Calu3 (cell line): ENCODE data around the gene CLEC3B. TPM values are rescaled to one million over a fixed set of nuclear protein-coding genes. Genes with fewer than 3 reads are reported as not detected.

Source experiments
- BruUV-seq: library from RNA; stranded (reverse); fragments of 400-500 nt; replicated peaks from 2 replicates; lab custom pipeline; 2021; lab: Mats Ljungman, UMichigan
- CTCF ChIA-PET: fragments of 300-600 bp; sonication (Branson Sonifier 250); formaldehyde crosslinking; loops from one replicate; lab custom pipeline; 2022; ENCODE audit warnings: antibody characterized with exemption; lab: Charles Lee
- DNase-seq: peaks from one replicate; pipeline ENCODE4 v3.0.0; 2022
- H3K27ac Mint-ChIP-seq: one replicate; pipeline ENCODE4 v1.8.0; 2022; ENCODE audit warnings: mixed read lengths; ENCODE audit not compliant: unreplicated experiment
- H3K27me3 Mint-ChIP-seq: one replicate; pipeline ENCODE4 v1.8.0; 2022; ENCODE audit warnings: mixed read lengths; ENCODE audit not compliant: unreplicated experiment
- H3K36me3 Mint-ChIP-seq: one replicate; pipeline ENCODE4 v1.8.0; 2022; ENCODE audit warnings: mild to moderate bottlenecking, moderate library complexity, mixed read lengths; ENCODE audit not compliant: insufficient read depth, unreplicated experiment
- H3K4me1 Mint-ChIP-seq: one replicate; pipeline ENCODE4 v1.8.0; 2022; ENCODE audit warnings: mild to moderate bottlenecking, low read depth, mixed read lengths; ENCODE audit not compliant: unreplicated experiment
- H3K4me3 Mint-ChIP-seq: one replicate; pipeline ENCODE4 v1.8.0; 2022; ENCODE audit warnings: mild to moderate bottlenecking, low read depth, moderate library complexity, mixed read lengths; ENCODE audit not compliant: unreplicated experiment
- H3K9me3 Mint-ChIP-seq: one replicate; pipeline ENCODE4 v1.8.0; 2022; ENCODE audit warnings: low read depth, mixed read lengths; ENCODE audit not compliant: unreplicated experiment
- intact Hi-C: fragments of 100-400 bp; cut with micrococcal nuclease; formaldehyde crosslinking; loops from one replicate; pipeline ENCODE4 v1.10.0; 2022; ENCODE audit not compliant: unreplicated experiment
- total RNA-seq: library from RNA; stranded (reverse); gene quantifications from 2 replicates; pipeline ENCODE4 v1.2.3, GENCODE V29; 2022
- TF ChIP-seq, protein P1 (sequence below): fragments of 200-600 bp; IDR thresholded peaks from one replicate; pipeline ENCODE4 v1.8.0; 2022; ENCODE audit warnings: antibody characterized with exemption; ENCODE audit not compliant: unreplicated experiment

CLEC3B gene
- total RNA-seq, 1 experiment from 2014 or later: not detected

DNA sequence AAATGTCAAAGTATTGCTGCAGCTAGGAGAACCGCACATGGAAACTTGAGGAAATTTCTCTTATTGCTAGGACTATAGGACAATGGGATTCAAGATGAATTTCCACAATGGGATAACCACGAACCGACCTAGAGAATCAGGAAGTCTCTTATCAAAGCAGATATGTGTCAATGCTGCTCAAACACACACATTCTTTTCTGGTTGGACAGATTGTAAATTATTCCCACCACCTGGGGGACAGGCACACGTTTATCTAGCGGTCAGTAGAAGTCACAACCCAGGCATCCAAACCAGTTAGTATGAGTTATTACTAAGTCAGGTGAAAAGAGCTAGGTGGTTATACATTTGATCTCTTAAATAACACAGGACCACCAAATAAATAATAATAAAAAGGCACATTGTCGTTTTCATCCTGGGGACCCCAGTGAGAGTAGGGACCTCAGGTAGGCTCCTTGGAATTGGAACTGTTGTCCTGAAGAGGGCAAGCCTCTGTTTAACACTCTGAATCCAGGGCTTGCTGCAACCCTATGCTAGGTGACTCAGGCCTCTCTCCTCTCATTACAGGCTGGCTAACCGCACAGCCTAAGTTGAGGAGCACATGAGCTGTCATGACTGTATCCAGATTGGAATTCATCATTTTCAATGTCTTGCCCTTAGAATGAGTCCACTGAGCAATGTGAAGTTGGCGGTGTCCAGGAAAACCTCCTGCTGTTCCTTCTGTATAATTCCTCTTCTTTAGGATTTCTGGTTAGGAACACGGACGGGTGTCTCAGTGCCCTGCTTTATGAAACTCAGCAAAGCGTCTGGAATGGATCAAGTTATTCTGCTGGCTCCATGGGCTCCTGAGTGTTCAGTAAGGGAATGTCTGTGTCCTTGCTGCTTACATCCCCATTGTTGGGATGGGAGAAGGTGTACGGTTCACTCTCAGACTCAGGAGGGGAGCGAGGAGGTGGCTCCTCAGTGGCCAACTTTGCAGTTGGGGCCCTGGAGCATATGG lies 59.0 kb downstream of the CLEC3B start:
- intact Hi-C loops: no loop called here
- BruUV-seq: TSS peak; percentile 19
- CTCF ChIA-PET: interaction anchor here (0.5 to 0.6 kb wide), 2 partner anchors 12 to 121 kb away, joined by 4 to 5 read pairs; no protein-coding TSS in a partner anchor
- H3K36me3 Mint-ChIP-seq: peaks cover 19% of the 10 kb centered on the region
- no peaks in the 10 kb centered on the region for H3K4me1 Mint-ChIP-seq
- TF ChIP-seq, protein P1, sequence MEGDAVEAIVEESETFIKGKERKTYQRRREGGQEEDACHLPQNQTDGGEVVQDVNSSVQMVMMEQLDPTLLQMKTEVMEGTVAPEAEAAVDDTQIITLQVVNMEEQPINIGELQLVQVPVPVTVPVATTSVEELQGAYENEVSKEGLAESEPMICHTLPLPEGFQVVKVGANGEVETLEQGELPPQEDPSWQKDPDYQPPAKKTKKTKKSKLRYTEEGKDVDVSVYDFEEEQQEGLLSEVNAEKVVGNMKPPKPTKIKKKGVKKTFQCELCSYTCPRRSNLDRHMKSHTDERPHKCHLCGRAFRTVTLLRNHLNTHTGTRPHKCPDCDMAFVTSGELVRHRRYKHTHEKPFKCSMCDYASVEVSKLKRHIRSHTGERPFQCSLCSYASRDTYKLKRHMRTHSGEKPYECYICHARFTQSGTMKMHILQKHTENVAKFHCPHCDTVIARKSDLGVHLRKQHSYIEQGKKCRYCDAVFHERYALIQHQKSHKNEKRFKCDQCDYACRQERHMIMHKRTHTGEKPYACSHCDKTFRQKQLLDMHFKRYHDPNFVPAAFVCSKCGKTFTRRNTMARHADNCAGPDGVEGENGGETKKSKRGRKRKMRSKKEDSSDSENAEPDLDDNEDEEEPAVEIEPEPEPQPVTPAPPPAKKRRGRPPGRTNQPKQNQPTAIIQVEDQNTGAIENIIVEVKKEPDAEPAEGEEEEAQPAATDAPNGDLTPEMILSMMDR: no peak
- H3K27me3 Mint-ChIP-seq: no peaks in the 10 kb centered on the region
- H3K9me3 Mint-ChIP-seq: no peaks in the 10 kb centered on the region
- no peak overlapping the region for H3K4me3 Mint-ChIP-seq
- H3K27ac Mint-ChIP-seq: no peak overlapping the region
- DNase-seq: no peak

Other genes with a start within 250 kb of the CLEC3B start
- gene TMEM42, start 164.4 kb upstream of the CLEC3B start, total RNA-seq: 12.3 TPM in 2 replicates
- 0.14 and 0.39 TPM in 2 replicates for gene TGM4, start 151.7 kb upstream of the CLEC3B start, total RNA-seq
- 83.0 and 84.9 TPM in 2 replicates for gene ZDHHC3, start 50.1 kb upstream of the CLEC3B start, total RNA-seq
- gene EXOSC7, start 50.1 kb upstream of the CLEC3B start, total RNA-seq: 44.1 and 50.1 TPM in 2 replicates
- gene CDCP1, start 120.1 kb downstream of the CLEC3B start, total RNA-seq: 66.4 and 66.9 TPM in 2 replicates
- 2.2 and 2.5 TPM in 2 replicates for gene TMEM158, start 200.0 kb downstream of the CLEC3B start, total RNA-seq